GM12878 (cell line): ENCODE data around the gene MTRF1L. TPM values are rescaled to one million over a fixed set of nuclear protein-coding genes. Genes with fewer than 3 reads are reported as not detected.

Source experiments
- ATAC-seq: fragments of 200-7000 bp; cut with Tn5 transposase; 3 replicates; pipeline ENCODE4 v1.9.1; 2020; ENCODE audit warnings: mild to moderate bottlenecking, moderate library complexity
- BruUV-seq: library from RNA; stranded (reverse); fragments of 400-500 nt; replicated peaks from 2 replicates; lab custom pipeline; 2021; lab: Mats Ljungman, UMichigan
- CTCF ChIA-PET: fragments of 300-600 bp; sonication (Branson Sonifier 250); formaldehyde crosslinking; extraction: SDS; loops from one replicate; lab custom pipeline; 2021; ENCODE audit warnings: inconsistent platforms; lab: Yijun Ruan, JAX
- POLR2A ChIA-PET: fragments of 350-600 bp; formaldehyde crosslinking; extraction: SDS; loops from one replicate; lab custom pipeline; 2021; ENCODE audit warnings: inconsistent platforms; lab: Charles Lee
- RAD21 ChIA-PET: fragments of 300-600 bp; sonication (Branson Sonifier 250); formaldehyde crosslinking; loops from one replicate; lab custom pipeline; 2023; ENCODE audit warnings: antibody characterized with exemption; ENCODE audit not compliant: unreplicated experiment; lab: Charles Lee
- SMC1A ChIA-PET: fragments of 300-600 bp; sonication (Branson Sonifier 250); formaldehyde crosslinking; loops from one replicate; lab custom pipeline; 2023; ENCODE audit not compliant: unreplicated experiment, uncharacterized antibody; lab: Charles Lee
- DNase-seq: peaks from one replicate; pipeline ENCODE4 v3.0.0-alpha.2; 2011; ENCODE audit warnings: low read depth, low spot score
- FAIRE-seq: peaks from 3 replicates; lab custom pipeline; 2011; peaks lifted over from hg19 to GRCh38; lab: Jason Lieb, UNC
- H2AFZ ChIP-seq: 2 replicates; pipeline ENCODE4 v1.6.0; 2011; ENCODE audit warnings: low read depth, low read length, control low read depth; ENCODE audit not compliant: control insufficient read depth
- H3K27ac ChIP-seq: 2 replicates; pipeline ENCODE4 v1.5.1; 2011; ENCODE audit warnings: control low read depth; ENCODE audit not compliant: control insufficient read depth, insufficient read depth
- H3K27me3 ChIP-seq, 2 experiments: replicated peaks in 1 of 2; 2 replicates each; pipeline versions ENCODE4 v1.6.0 to v1.6.1; 2011; ENCODE audit warnings: low read length in 1 of 2; ENCODE audit not compliant: control insufficient read depth in 2 of 2, insufficient read depth in 2 of 2
- H3K36me3 ChIP-seq, 2 experiments: 2 replicates each; pipeline ENCODE4 v1.5.1; 2011; ENCODE audit warnings: low read length in 1 of 2; ENCODE audit not compliant: control insufficient read depth in 2 of 2, insufficient read depth in 2 of 2
- H3K4me1 ChIP-seq: 2 replicates; pipeline ENCODE4 v1.6.1; 2011; ENCODE audit warnings: mild to moderate bottlenecking, low read length, moderate library complexity, mixed read lengths; ENCODE audit not compliant: control insufficient read depth, insufficient read depth
- H3K4me2 ChIP-seq: 2 replicates; pipeline ENCODE4 v1.6.0; 2011; ENCODE audit warnings: control low read depth; ENCODE audit not compliant: control insufficient read depth, insufficient read depth
- H3K4me3 ChIP-seq: fragments of 200-600 bp; sonication (generic); 2 replicates; pipeline ENCODE4 v1.5.1; 2016
- H3K79me2 ChIP-seq: 2 replicates; pipeline ENCODE4 v1.6.0; 2011; ENCODE audit warnings: low read length; ENCODE audit not compliant: control insufficient read depth, insufficient read depth
- H3K9ac ChIP-seq: 2 replicates; pipeline ENCODE4 v1.8.0; 2011; ENCODE audit warnings: low read length, control low read depth, mixed read lengths; ENCODE audit not compliant: control insufficient read depth, insufficient read depth
- H3K9me3 ChIP-seq: replicated peaks from 3 replicates; pipeline ENCODE4 v1.5.1; 2011; ENCODE audit warnings: mild to moderate bottlenecking, low read length; ENCODE audit not compliant: control insufficient read depth, insufficient read depth
- H4K20me1 ChIP-seq: 2 replicates; pipeline ENCODE4 v1.6.0; 2011; ENCODE audit not compliant: control insufficient read depth, insufficient read depth
- NR2F1 ChIP-seq: fragments of 450-650 bp; conservative IDR thresholded peaks from 2 replicates; pipeline ENCODE4 v1.6.1; 2017; ENCODE audit warnings: mild to moderate bottlenecking
- PRDM15 ChIP-seq: fragments of 450-650 bp; formaldehyde crosslinking; IDR thresholded peaks from 2 replicates; pipeline ENCODE4 v1.4.0; 2020; ENCODE audit warnings: mild to moderate bottlenecking, moderate library complexity
- ZBTB33 ChIP-seq: fragments of 450-650 bp; IDR thresholded peaks from 2 replicates; pipeline ENCODE4 v1.6.1; 2017; ENCODE audit warnings: mild to moderate bottlenecking
- ZBTB4 ChIP-seq: fragments of 450-650 bp; formaldehyde crosslinking; IDR thresholded peaks from 2 replicates; pipeline ENCODE4 v1.4.0; 2022; ENCODE audit warnings: mild to moderate bottlenecking, moderate library complexity
- WGBS: methylation state at CpG from one replicate; pipeline ENCODE4 v1.1.6; 2016; ENCODE audit warnings: low lambda C conversion rate; ENCODE audit not compliant: insufficient replicate concordance, insufficient coverage; ENCODE audit errors: missing lambda C conversion rate; 5-methylcytosine and 5-hydroxymethylcytosine counted together
- in situ Hi-C: fragments of 300-500 bp; cut with MboI; formaldehyde crosslinking; loops from 9 replicates; pipeline ENCODE4 v1.14.3; 2018; ENCODE audit warnings: mixed read lengths
- intact Hi-C: fragments of 100-400 bp; cut with micrococcal nuclease; formaldehyde crosslinking; loops from one replicate; pipeline ENCODE4 v1.14.2; 2022; ENCODE audit not compliant: unreplicated experiment
- polyA plus RNA-seq, 11 experiments: library from polyadenylated mRNA; depleted of rRNA in 4 of 11; unstranded in 6 of 11; stranded (reverse) in 5 of 11; fragments of >200 nt; fragmentation: Nextera tagmentation in 4 of 11; fragmentation: Illumina TruSeq in 1 of 11; extraction: Ambion mirVana in 4 of 11; extraction: Trizol in 1 of 11; gene quantifications; 1 replicate in 1 of 11; 2 replicates in 10 of 11; pipeline versions ENCODE4 v1.2.1 to v1.2.3, GENCODE V29; 2011 to 2016; ENCODE audit warnings: inconsistent platforms in 2 of 11, missing spikeins in 2 of 11, low read depth in 1 of 11
- total RNA-seq, 4 experiments: library from RNA; depleted of rRNA in 3 of 4; stranded (reverse); fragments of >200 nt in 3 of 4; fragmentation: Illumina TruSeq in 1 of 4; extraction: Trizol in 1 of 4; gene quantifications; 2 replicates each; pipeline versions ENCODE4 v1.2.1 to v1.2.3, GENCODE V29; 2013 to 2021

The MTRF1L gene
- total and polyA plus RNA-seq, 10 of the 15 experiments (the other 5 are each of a cell fraction or from before 2014, with no cell fraction given), result 5.1 to 21.6 (median 16.1) TPM

- no peaks in the 10 kb centered on the region for H3K9me3 ChIP-seq
- no peak overlapping the region for H2AFZ ChIP-seq
- H3K79me2 ChIP-seq, result no peaks in the 10 kb centered on the region
- FAIRE-seq (no peak), DNase-seq (no peak), ATAC-seq (no peak)
- in situ Hi-C loops (no loop called here), intact Hi-C loops (no loop called here)
- BruUV-seq, result no TSS peak
- SMC1A ChIA-PET, result no interaction called here
- no peak overlapping the region for H3K4me3 ChIP-seq
- H3K27me3 ChIP-seq, result no peaks in the 10 kb centered on the region; a peak in 1 of 4 replicates
- TF ChIP-seq NR2F1, result no peak
- TF ChIP-seq ZBTB4 (CRISPR knock-in tag), result no peak
- CTCF ChIA-PET, result interaction anchor here (1.0 kb wide), 1 partner anchor 63 kb away, joined by 3 read pairs; no protein-coding TSS in a partner anchor
- no peak overlapping the region for H3K4me2 ChIP-seq
- RAD21 ChIA-PET, result no interaction called here
- no peaks in the 10 kb centered on the region for H4K20me1 ChIP-seq
- 54% methylated on average over 3 of the region's 3 CpGs for WGBS
- H3K4me1 ChIP-seq, result no peaks in the 10 kb centered on the region
- no peak overlapping the region for H3K9ac ChIP-seq
- POLR2A ChIA-PET, result no interaction called here
- no peak overlapping the region for H3K27ac ChIP-seq
- no peaks in the 10 kb centered on the region for H3K36me3 ChIP-seq
These were observed 14.3 kb upstream of the MTRF1L start for GRCh38 chr6:153016846-153017245.

GRCh38 chr6:153015094-153015640, 12.7 kb upstream of the MTRF1L start:
- DNase-seq, result no peak
- no peak for ATAC-seq
- ChIA-PET CTCF (interaction anchor here (0.7 kb wide), 1 partner anchor 239 kb away, joined by 5 read pairs; no protein-coding TSS in a partner anchor), POLR2A (no interaction called here), SMC1A (no interaction called here), RAD21 (no interaction called here)
- FAIRE-seq, result no peak
- Histone ChIP-seq H3K36me3 (no peaks in the 10 kb centered on the region), H4K20me1 (no peaks in the 10 kb centered on the region), H3K4me3 (no peak overlapping the region), H3K79me2 (no peaks in the 10 kb centered on the region), H3K27me3 (no peaks in the 10 kb centered on the region; a peak in 1 of 4 replicates), H2AFZ (no peak overlapping the region), H3K27ac (no peak overlapping the region), H3K9me3 (no peaks in the 10 kb centered on the region), H3K4me2 (no peak overlapping the region), H3K4me1 (no peaks in the 10 kb centered on the region)
- intact Hi-C loops, result no loop called here
- in situ Hi-C loops, result no loop called here
- 55% methylated on average over 4 of the region's 4 CpGs for WGBS
- TF ChIP-seq PRDM15 (no peak), ZBTB33 (no peak)
- TF ChIP-seq, all 136 proteins: peak for 0
- no peak overlapping the region for H3K9ac ChIP-seq
- no TSS peak for BruUV-seq
